Measurements from ENCODE around the gene CPA2. TPM values are rescaled to one million over a fixed set of nuclear protein-coding genes. Genes with fewer than 3 reads are reported as not detected.

The CPA2 gene
- total RNA-seq, 1 experiment from 2014 or later = 0.90 TPM

GRCh38 chr7:130305433-130306042, 38.9 kb downstream of the CPA2 start:
- Mint-ChIP-seq H3K4me3 (no peak overlapping the region), H3K9me3 (peaks cover 6% of the 10 kb centered on the region), H3K36me3 (no peaks in the 10 kb centered on the region), H3K4me1 (no peaks in the 10 kb centered on the region), H3K27me3 (ENCODE audit: low read depth) (no peaks in the 10 kb centered on the region), H3K27ac (no peak overlapping the region)
- ChIA-PET POLR2A (interaction anchor here (0.6 kb wide), 1 partner anchor 123 kb away, joined by 3 read pairs; no protein-coding TSS in a partner anchor), CTCF (interaction anchor here (0.9 kb wide), 1 partner anchor 76 kb away, joined by 4 read pairs; no protein-coding TSS in a partner anchor)
- ATAC-seq (no peak), DNase-seq (ENCODE audit: low spot score) (no peak)
- TF ChIP-seq ZNF219 (CRISPR knock-in tag; IDR thresholded peaks at IDR 0.05; ENCODE audit: borderline replicate concordance) = no peak
- TF ChIP-seq FOXP1 (CRISPR knock-in tag; IDR thresholded peaks at IDR 0.05; ENCODE audit: borderline replicate concordance) = no peak
- no peak for TF ChIP-seq IRF1 (CRISPR knock-in tag; IDR thresholded peaks at IDR 0.05)

DNA sequence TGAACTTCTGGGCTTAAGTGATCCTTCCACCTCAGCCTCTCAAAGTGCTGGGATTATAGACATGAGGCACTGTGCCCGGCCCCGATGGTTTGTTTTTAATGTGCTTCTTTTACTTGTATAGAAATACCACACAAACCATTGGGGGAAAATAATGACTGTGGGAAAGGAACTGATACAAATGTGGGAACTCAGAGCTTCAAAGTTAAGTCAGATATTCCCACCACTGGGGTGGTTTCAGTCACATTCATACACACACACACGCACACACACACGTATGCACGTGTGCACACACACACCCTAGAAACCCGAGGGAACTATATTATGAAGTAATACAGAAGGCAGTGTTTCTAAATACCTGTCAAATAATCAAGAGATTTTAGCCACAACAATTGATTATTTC, 43.3 kb downstream of the CPA2 start:
- Mint-ChIP-seq H3K9me3 (peaks cover 15% of the 10 kb centered on the region), H3K27ac (no peak overlapping the region), H3K27me3 (ENCODE audit: low read depth) (no peaks in the 10 kb centered on the region), H3K36me3 (peaks cover 11% of the 10 kb centered on the region), H3K4me1 (no peaks in the 10 kb centered on the region), H3K4me3 (no peak overlapping the region)
- POLR2A ChIA-PET = no interaction called here
- DNase-seq (ENCODE audit: low spot score) = no peak
- no peak for ATAC-seq
- CTCF ChIA-PET = no interaction called here
- TF ChIP-seq RORB (CRISPR knock-in tag; IDR thresholded peaks at IDR 0.05) (no peak), ETV6 (CRISPR knock-in tag; IDR thresholded peaks at IDR 0.05) (no peak), NFE2L1 (CRISPR knock-in tag; IDR thresholded peaks at IDR 0.05) (no peak), ZNF423 (CRISPR knock-in tag; IDR thresholded peaks at IDR 0.05) (no peak), EMX1 (CRISPR knock-in tag; IDR thresholded peaks at IDR 0.05) (no peak), ZNF138 (CRISPR knock-in tag; conservative IDR thresholded peaks at IDR 0.05) (no peak), ZBTB43 (CRISPR knock-in tag; IDR thresholded peaks at IDR 0.05) (no peak), ZNF532 (CRISPR knock-in tag; IDR thresholded peaks at IDR 0.05; ENCODE audit: borderline replicate concordance) (no peak)
- TF ChIP-seq, protein P1, sequence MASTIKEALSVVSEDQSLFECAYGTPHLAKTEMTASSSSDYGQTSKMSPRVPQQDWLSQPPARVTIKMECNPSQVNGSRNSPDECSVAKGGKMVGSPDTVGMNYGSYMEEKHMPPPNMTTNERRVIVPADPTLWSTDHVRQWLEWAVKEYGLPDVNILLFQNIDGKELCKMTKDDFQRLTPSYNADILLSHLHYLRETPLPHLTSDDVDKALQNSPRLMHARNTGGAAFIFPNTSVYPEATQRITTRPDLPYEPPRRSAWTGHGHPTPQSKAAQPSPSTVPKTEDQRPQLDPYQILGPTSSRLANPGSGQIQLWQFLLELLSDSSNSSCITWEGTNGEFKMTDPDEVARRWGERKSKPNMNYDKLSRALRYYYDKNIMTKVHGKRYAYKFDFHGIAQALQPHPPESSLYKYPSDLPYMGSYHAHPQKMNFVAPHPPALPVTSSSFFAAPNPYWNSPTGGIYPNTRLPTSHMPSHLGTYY (CRISPR knock-in tag; IDR thresholded peaks at IDR 0.05) = no peak
- TF ChIP-seq, protein P2, sequence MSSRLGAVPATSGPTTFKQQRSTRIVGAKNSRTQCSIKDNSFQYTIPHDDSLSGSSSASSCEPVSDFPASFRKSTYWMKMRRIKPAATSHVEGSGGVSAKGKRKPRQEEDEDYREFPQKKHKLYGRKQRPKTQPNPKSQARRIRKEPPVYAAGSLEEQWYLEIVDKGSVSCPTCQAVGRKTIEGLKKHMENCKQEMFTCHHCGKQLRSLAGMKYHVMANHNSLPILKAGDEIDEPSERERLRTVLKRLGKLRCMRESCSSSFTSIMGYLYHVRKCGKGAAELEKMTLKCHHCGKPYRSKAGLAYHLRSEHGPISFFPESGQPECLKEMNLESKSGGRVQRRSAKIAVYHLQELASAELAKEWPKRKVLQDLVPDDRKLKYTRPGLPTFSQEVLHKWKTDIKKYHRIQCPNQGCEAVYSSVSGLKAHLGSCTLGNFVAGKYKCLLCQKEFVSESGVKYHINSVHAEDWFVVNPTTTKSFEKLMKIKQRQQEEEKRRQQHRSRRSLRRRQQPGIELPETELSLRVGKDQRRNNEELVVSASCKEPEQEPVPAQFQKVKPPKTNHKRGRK (CRISPR knock-in tag; IDR thresholded peaks at IDR 0.05; ENCODE audit: borderline replicate concordance) = no peak
- TF ChIP-seq, protein P3, sequence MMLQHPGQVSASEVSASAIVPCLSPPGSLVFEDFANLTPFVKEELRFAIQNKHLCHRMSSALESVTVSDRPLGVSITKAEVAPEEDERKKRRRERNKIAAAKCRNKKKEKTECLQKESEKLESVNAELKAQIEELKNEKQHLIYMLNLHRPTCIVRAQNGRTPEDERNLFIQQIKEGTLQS (CRISPR knock-in tag; conservative IDR thresholded peaks at IDR 0.05) = no peak
- TF ChIP-seq, protein P4, sequence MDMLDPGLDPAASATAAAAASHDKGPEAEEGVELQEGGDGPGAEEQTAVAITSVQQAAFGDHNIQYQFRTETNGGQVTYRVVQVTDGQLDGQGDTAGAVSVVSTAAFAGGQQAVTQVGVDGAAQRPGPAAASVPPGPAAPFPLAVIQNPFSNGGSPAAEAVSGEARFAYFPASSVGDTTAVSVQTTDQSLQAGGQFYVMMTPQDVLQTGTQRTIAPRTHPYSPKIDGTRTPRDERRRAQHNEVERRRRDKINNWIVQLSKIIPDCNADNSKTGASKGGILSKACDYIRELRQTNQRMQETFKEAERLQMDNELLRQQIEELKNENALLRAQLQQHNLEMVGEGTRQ (CRISPR knock-in tag; IDR thresholded peaks at IDR 0.05) = no peak
- TF ChIP-seq, protein P5, sequence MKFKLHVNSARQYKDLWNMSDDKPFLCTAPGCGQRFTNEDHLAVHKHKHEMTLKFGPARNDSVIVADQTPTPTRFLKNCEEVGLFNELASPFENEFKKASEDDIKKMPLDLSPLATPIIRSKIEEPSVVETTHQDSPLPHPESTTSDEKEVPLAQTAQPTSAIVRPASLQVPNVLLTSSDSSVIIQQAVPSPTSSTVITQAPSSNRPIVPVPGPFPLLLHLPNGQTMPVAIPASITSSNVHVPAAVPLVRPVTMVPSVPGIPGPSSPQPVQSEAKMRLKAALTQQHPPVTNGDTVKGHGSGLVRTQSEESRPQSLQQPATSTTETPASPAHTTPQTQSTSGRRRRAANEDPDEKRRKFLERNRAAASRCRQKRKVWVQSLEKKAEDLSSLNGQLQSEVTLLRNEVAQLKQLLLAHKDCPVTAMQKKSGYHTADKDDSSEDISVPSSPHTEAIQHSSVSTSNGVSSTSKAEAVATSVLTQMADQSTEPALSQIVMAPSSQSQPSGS (CRISPR knock-in tag; IDR thresholded peaks at IDR 0.05; ENCODE audit: borderline replicate concordance, low read depth) = no peak
- TF ChIP-seq, protein P6, sequence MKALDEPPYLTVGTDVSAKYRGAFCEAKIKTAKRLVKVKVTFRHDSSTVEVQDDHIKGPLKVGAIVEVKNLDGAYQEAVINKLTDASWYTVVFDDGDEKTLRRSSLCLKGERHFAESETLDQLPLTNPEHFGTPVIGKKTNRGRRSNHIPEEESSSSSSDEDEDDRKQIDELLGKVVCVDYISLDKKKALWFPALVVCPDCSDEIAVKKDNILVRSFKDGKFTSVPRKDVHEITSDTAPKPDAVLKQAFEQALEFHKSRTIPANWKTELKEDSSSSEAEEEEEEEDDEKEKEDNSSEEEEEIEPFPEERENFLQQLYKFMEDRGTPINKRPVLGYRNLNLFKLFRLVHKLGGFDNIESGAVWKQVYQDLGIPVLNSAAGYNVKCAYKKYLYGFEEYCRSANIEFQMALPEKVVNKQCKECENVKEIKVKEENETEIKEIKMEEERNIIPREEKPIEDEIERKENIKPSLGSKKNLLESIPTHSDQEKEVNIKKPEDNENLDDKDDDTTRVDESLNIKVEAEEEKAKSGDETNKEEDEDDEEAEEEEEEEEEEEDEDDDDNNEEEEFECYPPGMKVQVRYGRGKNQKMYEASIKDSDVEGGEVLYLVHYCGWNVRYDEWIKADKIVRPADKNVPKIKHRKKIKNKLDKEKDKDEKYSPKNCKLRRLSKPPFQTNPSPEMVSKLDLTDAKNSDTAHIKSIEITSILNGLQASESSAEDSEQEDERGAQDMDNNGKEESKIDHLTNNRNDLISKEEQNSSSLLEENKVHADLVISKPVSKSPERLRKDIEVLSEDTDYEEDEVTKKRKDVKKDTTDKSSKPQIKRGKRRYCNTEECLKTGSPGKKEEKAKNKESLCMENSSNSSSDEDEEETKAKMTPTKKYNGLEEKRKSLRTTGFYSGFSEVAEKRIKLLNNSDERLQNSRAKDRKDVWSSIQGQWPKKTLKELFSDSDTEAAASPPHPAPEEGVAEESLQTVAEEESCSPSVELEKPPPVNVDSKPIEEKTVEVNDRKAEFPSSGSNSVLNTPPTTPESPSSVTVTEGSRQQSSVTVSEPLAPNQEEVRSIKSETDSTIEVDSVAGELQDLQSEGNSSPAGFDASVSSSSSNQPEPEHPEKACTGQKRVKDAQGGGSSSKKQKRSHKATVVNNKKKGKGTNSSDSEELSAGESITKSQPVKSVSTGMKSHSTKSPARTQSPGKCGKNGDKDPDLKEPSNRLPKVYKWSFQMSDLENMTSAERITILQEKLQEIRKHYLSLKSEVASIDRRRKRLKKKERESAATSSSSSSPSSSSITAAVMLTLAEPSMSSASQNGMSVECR (CRISPR knock-in tag; IDR thresholded peaks at IDR 0.05; ENCODE audit: borderline replicate concordance) = no peak
